IPS-18c (cell line): ENCODE results near the gene DNMT1.

ENCODE experiments used
- H3K4me3 ChIP-seq: 2 replicates; pipeline ENCODE4 v1.7.0; 2013; ENCODE audit warnings: low read depth, mild to moderate bottlenecking, low read length, moderate library complexity; ENCODE audit not compliant: insufficient read depth
- H3K9me3 ChIP-seq: one replicate; pipeline ENCODE4 v1.6.1; 2013; ENCODE audit warnings: mild to moderate bottlenecking, low read length, moderate library complexity; ENCODE audit not compliant: control insufficient read depth, insufficient read depth

DNMT1 gene

DNA sequence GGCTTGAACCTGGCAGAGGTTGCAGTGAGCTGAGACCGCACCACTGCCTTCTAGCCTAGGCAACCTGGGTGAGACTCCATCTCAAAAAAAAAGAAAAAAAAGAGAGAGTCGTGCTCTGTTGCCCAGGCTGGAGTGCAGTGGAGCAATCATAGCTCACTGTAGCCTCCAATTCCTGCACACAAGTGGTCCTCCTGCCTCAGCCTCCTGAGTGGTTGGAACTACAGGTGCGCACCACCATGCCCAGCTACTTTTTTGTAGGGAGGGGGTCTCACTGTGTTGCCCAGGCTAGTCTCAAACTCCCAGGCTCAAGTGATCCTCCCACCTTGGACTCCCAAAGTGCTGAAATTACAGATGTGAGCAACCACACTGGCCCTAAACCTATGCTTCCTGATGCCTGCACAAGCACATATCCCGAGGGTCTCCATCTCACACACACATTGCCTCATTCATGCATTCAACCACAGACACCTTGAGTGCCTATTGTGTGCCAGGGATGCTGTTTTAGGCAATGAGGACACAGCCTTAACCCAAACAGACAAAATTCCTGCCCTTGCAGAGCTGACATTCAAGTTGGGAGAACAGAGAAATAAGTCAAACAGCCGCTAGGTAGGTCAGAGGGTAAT, 94.5 kb downstream of the DNMT1 start:
- H3K4me3 ChIP-seq, result no peak overlapping the region

DNA sequence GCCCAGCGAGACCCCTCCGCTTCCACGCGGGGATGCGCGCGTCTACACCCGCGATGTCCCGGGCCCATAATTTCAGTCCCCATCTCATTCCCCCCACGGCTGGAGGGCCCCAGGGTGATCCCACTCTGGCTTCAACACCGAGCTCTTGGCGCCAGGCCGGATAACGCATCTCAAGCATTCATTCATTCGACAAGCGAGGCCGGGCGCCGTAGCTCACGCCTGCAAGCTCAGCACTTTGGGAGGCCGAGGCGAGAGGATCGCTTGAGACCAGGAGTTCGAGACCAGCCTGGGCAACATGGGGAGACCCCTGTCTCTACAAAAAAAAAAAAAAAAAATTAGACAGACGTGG, 98.2 kb downstream of the DNMT1 start:
- Histone ChIP-seq H3K9me3 (no peaks in the 10 kb centered on the region), H3K4me3 (peak overlapping the region; percentile 44)

More for the DNA sequence above, 94.5 kb downstream of the DNMT1 start:
- H3K9me3 ChIP-seq, result no peaks in the 10 kb centered on the region

- Histone ChIP-seq H3K9me3 (no peaks in the 10 kb centered on the region), H3K4me3 (peak overlapping the region; percentile 44)
Measured at GRCh38 chr19:10095948-10096614, 98.7 kb downstream of the DNMT1 start.

DNA sequence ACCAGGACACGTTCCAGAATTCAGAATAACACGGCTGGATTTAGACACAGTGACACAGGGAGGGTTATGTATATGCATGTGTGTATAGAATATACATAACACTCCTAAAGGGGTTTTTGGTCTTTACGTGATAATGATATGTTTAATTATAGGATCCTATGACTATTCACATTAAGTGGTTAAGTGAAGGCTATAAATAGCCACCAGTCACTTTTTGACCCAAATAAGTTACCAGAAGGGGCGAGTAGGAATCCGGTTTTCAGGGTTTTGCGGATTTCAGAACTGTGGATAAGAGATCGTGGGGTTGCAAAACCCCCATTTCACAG, 99.2 kb downstream of the DNMT1 start:
- no peak overlapping the region for H3K4me3 ChIP-seq

DNA sequence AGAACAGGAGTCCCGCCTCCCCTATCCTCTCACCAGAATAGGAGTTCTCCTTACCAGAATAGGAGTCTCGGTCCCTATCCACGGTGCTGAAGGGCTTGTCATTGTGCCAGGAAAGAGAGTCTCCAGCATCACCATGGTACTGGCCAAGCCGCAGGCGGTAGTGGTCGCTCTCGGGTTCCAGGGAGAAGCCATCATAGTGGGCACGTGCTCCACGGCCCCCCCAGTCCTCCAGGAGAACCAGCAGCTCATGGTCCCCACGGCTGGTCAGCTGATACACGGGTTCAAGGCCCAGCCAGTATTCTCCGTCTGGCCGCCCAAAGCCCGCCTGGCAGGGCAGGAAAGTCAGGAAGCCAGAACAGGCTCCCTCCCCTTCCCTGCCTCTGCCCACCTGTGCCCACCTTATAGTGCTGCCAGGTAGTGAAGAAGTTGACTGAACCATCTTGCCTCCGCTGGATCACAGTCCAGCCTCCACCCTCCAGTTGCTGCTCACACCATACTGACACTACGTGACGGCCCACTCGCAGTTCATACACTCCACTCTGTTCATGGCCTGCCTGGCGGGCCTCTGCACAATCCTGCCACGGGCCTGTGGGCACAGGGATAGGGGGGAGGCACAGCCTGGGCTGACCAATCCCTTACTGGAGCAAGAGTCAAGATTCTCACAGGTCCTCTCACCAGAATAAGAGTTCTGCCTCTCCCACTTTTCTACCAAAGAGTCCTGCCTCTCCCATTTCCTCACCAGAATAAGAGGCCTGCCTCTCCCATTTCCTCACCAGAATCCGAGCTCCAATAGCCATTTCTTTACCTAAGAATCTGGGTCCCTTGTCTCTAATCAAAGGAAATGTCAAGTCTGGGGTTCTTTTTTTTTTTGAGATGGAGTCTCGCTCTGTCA, 101.2 kb downstream of the DNMT1 start:
- no peaks in the 10 kb centered on the region for H3K9me3 ChIP-seq
- H3K4me3 ChIP-seq, result no peak overlapping the region

More for the DNA sequence above, 99.2 kb downstream of the DNMT1 start:
- no peaks in the 10 kb centered on the region for H3K9me3 ChIP-seq

- Histone ChIP-seq H3K9me3 (no peaks in the 10 kb centered on the region), H3K4me3 (no peak overlapping the region)
Measured at GRCh38 chr19:10092648-10093294, 102.0 kb downstream of the DNMT1 start.

- Histone ChIP-seq H3K4me3 (no peak overlapping the region), H3K9me3 (no peaks in the 10 kb centered on the region)
Measured at GRCh38 chr19:10091895-10092641, 102.7 kb downstream of the DNMT1 start.

- no peak overlapping the region for H3K4me3 ChIP-seq
- no peaks in the 10 kb centered on the region for H3K9me3 ChIP-seq
Measured at GRCh38 chr19:10091370-10091687, 103.4 kb downstream of the DNMT1 start.

- H3K4me3 ChIP-seq, result no peak overlapping the region
- no peaks in the 10 kb centered on the region for H3K9me3 ChIP-seq
Measured at GRCh38 chr19:10089801-10090375, 104.9 kb downstream of the DNMT1 start.

GRCh38 chr19:10088949-10089554, 105.7 kb downstream of the DNMT1 start:
- Histone ChIP-seq H3K9me3 (no peaks in the 10 kb centered on the region), H3K4me3 (no peak overlapping the region)

DNA sequence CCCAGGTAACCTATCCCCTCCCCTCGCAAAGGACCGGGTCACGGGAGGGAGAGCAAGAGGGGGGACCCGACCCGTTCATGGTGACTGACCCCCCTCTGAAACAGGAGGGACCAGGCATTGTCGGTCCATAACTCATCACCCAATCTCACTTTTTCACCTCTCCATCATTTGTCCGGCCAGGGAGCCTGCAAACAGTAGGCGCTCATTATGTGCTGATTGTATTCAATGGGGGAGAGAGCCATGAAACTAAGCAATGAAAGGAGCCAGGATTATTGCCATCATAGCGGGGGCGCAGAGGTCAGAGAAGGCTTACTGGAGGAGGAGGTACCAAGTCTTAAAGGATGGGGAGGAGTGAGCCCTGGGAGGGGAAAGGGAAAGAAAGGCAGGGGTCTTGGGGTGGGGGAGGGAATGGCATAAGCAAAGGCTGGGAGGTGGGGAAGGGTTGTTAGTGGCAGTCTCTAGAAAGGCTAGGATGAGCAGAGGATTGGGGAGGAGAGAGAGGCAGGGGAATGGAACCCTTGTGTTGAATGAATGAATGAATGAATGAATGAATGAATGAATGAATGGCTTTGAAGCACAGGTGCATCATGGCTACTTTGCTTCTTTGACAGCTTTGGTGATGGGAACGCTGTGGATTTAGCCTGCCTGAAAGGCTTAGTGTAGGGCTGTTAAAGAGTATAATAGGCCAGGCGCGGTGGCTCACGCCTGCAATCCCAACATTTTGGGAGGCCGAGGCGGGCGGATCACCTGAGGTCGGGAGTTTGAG, 107.3 kb downstream of the DNMT1 start:
- no peaks in the 10 kb centered on the region for H3K9me3 ChIP-seq
- H3K4me3 ChIP-seq, result peak overlapping the region; percentile 94; the same call in 1 of the 2 replicates

- no peaks in the 10 kb centered on the region for H3K9me3 ChIP-seq
- peak overlapping the region; percentile 94 for H3K4me3 ChIP-seq
Measured at GRCh38 chr19:10086591-10087192, 108.1 kb downstream of the DNMT1 start.

GRCh38 chr19:10085641-10086590, 108.8 kb downstream of the DNMT1 start, which contains the start of gene SHFL:
TSS of gene SHFL (plus strand) at chr19:10086317. CDS start at chr19:10086428, 111 bp downstream.
- peak within 1 kb of the TSS; percentile 94 for H3K4me3 ChIP-seq
- no peaks in the 10 kb centered on the region for H3K9me3 ChIP-seq

- Histone ChIP-seq H3K9me3 (no peaks in the 10 kb centered on the region), H3K4me3 (no peak overlapping the region)
Measured at GRCh38 chr19:10084803-10085202, 110.0 kb downstream of the DNMT1 start.
